Body of pancreas (tissue), 4 donors: Measurements from ENCODE around the gene C4orf51.

Source experiments
- CTCF ChIP-seq, 7 experiments: fragments of 450-650 bp in 4 of 7; fragments of 200-600 bp in 3 of 7; sonication (generic) in 3 of 7; IDR thresholded peaks; one replicate each; pipeline ENCODE4 v1.5.1; 2016 to 2019; ENCODE audit warnings: antibody characterized with exemption in 7 of 7
- POLR2A ChIP-seq, 3 donors: fragments of 450-650 bp; IDR thresholded peaks; one replicate each; pipeline ENCODE4 v1.6.1; 2016; ENCODE audit warnings: antibody characterized with exemption in 3 of 3, mild to moderate bottlenecking in 2 of 3

GRCh38 chr4:145766273-145766672, 86.3 kb downstream of the C4orf51 start:
- TF ChIP-seq POLR2A (IDR thresholded peaks at IDR 0.05) (no peak), CTCF (IDR thresholded peaks at IDR 0.05) (no peak)
